Measurements from ENCODE around the gene REELD1.

GRCh38 chr4:146182443-146182842, 31.9 kb upstream of the REELD1 start:
- TF ChIP-seq POLR2AphosphoS5 (IDR thresholded peaks at IDR 0.05; ENCODE audit: low read depth, low read length): no peak
- TF ChIP-seq, protein P1, sequence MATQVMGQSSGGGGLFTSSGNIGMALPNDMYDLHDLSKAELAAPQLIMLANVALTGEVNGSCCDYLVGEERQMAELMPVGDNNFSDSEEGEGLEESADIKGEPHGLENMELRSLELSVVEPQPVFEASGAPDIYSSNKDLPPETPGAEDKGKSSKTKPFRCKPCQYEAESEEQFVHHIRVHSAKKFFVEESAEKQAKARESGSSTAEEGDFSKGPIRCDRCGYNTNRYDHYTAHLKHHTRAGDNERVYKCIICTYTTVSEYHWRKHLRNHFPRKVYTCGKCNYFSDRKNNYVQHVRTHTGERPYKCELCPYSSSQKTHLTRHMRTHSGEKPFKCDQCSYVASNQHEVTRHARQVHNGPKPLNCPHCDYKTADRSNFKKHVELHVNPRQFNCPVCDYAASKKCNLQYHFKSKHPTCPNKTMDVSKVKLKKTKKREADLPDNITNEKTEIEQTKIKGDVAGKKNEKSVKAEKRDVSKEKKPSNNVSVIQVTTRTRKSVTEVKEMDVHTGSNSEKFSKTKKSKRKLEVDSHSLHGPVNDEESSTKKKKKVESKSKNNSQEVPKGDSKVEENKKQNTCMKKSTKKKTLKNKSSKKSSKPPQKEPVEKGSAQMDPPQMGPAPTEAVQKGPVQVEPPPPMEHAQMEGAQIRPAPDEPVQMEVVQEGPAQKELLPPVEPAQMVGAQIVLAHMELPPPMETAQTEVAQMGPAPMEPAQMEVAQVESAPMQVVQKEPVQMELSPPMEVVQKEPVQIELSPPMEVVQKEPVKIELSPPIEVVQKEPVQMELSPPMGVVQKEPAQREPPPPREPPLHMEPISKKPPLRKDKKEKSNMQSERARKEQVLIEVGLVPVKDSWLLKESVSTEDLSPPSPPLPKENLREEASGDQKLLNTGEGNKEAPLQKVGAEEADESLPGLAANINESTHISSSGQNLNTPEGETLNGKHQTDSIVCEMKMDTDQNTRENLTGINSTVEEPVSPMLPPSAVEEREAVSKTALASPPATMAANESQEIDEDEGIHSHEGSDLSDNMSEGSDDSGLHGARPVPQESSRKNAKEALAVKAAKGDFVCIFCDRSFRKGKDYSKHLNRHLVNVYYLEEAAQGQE (IDR thresholded peaks at IDR 0.05; ENCODE audit: insufficient read depth in 1 of 2, low read depth in 2 of 2, low read length in 2 of 2): no peak
